K562 (cell line): ENCODE measurements around the gene NTM.

Source experiments
- KDM4B ChIP-seq, 2 experiments: fragments of 450-650 bp in 1 of 2; sonication (generic) in 1 of 2; IDR thresholded peaks; 2 replicates each; pipeline ENCODE4 v1.6.1; 2016 to 2017; ENCODE audit warnings: borderline replicate concordance in 2 of 2, antibody characterized with exemption in 1 of 2, low read depth in 1 of 2, mild to moderate bottlenecking in 1 of 2
- NR2C1 ChIP-seq, 2 experiments: fragments of 450-650 bp; IDR thresholded peaks; 2 replicates each; pipeline ENCODE4 v1.6.1; 2017; ENCODE audit warnings: mild to moderate bottlenecking in 2 of 2, antibody characterized with exemption in 1 of 2, inconsistent platforms in 1 of 2, missing compliant biosample characterization in 1 of 2, missing genetic modification characterization in 1 of 2
- PHF20 ChIP-seq: fragments of 450-650 bp; IDR thresholded peaks from 2 replicates; pipeline ENCODE4 v1.6.1; 2018; ENCODE audit not compliant: partially characterized antibody
- TAF1 ChIP-seq: IDR thresholded peaks from 2 replicates; pipeline ENCODE4 v1.6.1; 2011; ENCODE audit warnings: mild to moderate bottlenecking, low read length, moderate library complexity; ENCODE audit not compliant: insufficient read depth, control insufficient read depth, severe bottlenecking; ENCODE audit errors: extremely low read depth
- TEAD4 ChIP-seq, 2 experiments: sonication (generic) in 1 of 2; formaldehyde crosslinking in 1 of 2; IDR thresholded peaks; 2 replicates each; pipeline versions ENCODE4 v1.6.1 to v1.8.0; 2012 to 2022; ENCODE audit warnings: borderline replicate concordance in 1 of 2, inconsistent platforms in 1 of 2, low read length in 1 of 2, mild to moderate bottlenecking in 1 of 2, missing genetic modification reagents in 1 of 2
- TF ChIP-seq, protein P1 (sequence below), 3 experiments: IDR thresholded peaks in 2 of 3; conservative IDR thresholded peaks in 1 of 3; 2 replicates each; pipeline ENCODE4 v1.5.1; 2011 to 2012; ENCODE audit warnings: low read length in 3 of 3, mild to moderate bottlenecking in 3 of 3, control low read depth in 2 of 3, improper control_type of control experiment in 1 of 3, inconsistent platforms in 1 of 3, low read depth in 1 of 3, mixed read lengths in 1 of 3, moderate library complexity in 1 of 3; ENCODE audit not compliant: insufficient read depth in 2 of 3
- TF ChIP-seq, protein P2 (sequence below): fragments of 450-650 bp; IDR thresholded peaks from 2 replicates; pipeline ENCODE4 v1.6.1; 2016

DNA sequence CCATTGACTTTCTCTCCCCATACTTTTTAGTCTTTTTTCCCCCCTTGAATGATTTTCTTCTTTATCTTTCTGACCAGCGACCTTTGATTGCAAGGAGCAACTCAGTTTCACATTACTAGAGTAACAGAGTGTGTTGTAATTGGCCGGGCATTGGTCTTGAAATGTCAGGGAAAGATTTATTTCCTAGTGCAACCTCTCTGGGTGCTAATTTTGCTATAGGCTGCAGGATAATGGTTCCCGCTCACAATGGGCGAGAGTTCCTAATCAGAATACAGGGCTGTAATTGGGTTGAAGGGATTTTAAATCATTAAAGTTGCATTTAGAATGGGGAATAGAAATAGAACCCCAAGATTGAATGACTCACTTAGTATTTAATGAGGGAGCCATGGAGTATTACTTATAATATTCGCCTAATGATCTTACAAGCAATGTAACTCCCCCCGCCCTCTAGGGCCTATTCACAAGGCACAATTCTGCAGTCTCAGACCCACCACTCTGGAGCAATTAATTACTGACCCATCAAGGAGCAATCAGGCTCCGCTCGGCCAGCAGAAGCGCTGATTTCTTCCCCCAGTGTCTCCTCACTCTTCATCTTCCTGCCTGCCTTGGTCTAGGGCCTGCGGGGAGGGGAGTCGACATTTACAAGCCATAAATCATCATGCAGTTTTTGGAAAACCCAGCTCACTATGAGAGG, 725.9 kb downstream of the NTM start:
- TF ChIP-seq TAF1: no peak
- no peak for TF ChIP-seq KDM4B (IDR thresholded peaks at IDR 0.05; ENCODE audit: borderline replicate concordance in 2 of 2, low read depth in 1 of 2)
- no peak for TF ChIP-seq PHF20
- TF ChIP-seq, protein P1, sequence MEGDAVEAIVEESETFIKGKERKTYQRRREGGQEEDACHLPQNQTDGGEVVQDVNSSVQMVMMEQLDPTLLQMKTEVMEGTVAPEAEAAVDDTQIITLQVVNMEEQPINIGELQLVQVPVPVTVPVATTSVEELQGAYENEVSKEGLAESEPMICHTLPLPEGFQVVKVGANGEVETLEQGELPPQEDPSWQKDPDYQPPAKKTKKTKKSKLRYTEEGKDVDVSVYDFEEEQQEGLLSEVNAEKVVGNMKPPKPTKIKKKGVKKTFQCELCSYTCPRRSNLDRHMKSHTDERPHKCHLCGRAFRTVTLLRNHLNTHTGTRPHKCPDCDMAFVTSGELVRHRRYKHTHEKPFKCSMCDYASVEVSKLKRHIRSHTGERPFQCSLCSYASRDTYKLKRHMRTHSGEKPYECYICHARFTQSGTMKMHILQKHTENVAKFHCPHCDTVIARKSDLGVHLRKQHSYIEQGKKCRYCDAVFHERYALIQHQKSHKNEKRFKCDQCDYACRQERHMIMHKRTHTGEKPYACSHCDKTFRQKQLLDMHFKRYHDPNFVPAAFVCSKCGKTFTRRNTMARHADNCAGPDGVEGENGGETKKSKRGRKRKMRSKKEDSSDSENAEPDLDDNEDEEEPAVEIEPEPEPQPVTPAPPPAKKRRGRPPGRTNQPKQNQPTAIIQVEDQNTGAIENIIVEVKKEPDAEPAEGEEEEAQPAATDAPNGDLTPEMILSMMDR (IDR thresholded peaks at IDR 0.05 in 2 of 3, conservative IDR thresholded peaks at IDR 0.05 in 1 of 3; ENCODE audit: insufficient read depth in 2 of 3, low read depth in 1 of 3, low read length in 3 of 3): no peak
- no peak for TF ChIP-seq NR2C1 (IDR thresholded peaks at IDR 0.05)
- no peak for TF ChIP-seq NR2C1 (tag; IDR thresholded peaks at IDR 0.05)
- TF ChIP-seq, protein P2, sequence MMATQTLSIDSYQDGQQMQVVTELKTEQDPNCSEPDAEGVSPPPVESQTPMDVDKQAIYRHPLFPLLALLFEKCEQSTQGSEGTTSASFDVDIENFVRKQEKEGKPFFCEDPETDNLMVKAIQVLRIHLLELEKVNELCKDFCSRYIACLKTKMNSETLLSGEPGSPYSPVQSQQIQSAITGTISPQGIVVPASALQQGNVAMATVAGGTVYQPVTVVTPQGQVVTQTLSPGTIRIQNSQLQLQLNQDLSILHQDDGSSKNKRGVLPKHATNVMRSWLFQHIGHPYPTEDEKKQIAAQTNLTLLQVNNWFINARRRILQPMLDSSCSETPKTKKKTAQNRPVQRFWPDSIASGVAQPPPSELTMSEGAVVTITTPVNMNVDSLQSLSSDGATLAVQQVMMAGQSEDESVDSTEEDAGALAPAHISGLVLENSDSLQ: no peak
- TF ChIP-seq TEAD4 (IDR thresholded peaks at IDR 0.05; ENCODE audit: low read length): no peak
- TF ChIP-seq TEAD4 (CRISPR knock-in tag; IDR thresholded peaks at IDR 0.05; ENCODE audit: borderline replicate concordance): no peak
